Left ventricle myocardium inferior (tissue), 1 donor: ENCODE measurements around the gene SLC17A5. TPM values are rescaled to one million over a fixed set of nuclear protein-coding genes. Genes with fewer than 3 reads are reported as not detected.

Experiments used
- DNase-seq: peaks from one replicate; pipeline ENCODE4 v3.0.0-alpha.2; 2020
- H3K27ac ChIP-seq: fragments of 200-600 bp; replicated peaks from 2 replicates; pipeline ENCODE4 v1.8.0; 2021
- H3K27me3 ChIP-seq: fragments of 200-600 bp; 2 replicates; pipeline ENCODE4 v1.8.0; 2021; ENCODE audit warnings: low read depth
- H3K36me3 ChIP-seq: fragments of 200-600 bp; 2 replicates; pipeline ENCODE4 v1.8.0; 2021
- H3K4me1 ChIP-seq: fragments of 200-600 bp; 2 replicates; pipeline ENCODE4 v1.8.0; 2021
- H3K4me3 ChIP-seq: fragments of 200-600 bp; 2 replicates; pipeline ENCODE4 v1.8.0; 2021; ENCODE audit warnings: mild to moderate bottlenecking, moderate library complexity
- H3K9me3 ChIP-seq: fragments of 200-600 bp; replicated peaks from 2 replicates; pipeline ENCODE4 v1.8.0; 2021
- intact Hi-C: fragments of 100-400 bp; cut with micrococcal nuclease; formaldehyde crosslinking; loops from one replicate; pipeline ENCODE4 v1.11.0; 2022
- total RNA-seq: library from RNA; stranded (reverse); fragmentation: NEBNext Ultra II Directional; extraction: Animal tissue kit (Norgen Biotek cat#: 25700); gene quantifications from one replicate; pipeline ENCODE4 v1.2.1, GENCODE V29; 2021
- TF ChIP-seq, protein P1 (sequence below): fragments of 200-600 bp; IDR thresholded peaks from 2 replicates; pipeline ENCODE4 v1.8.0; 2021; ENCODE audit warnings: antibody characterized with exemption, mild to moderate bottlenecking, borderline replicate concordance
- donor health status: DM: no; HTN: yes; CAD: no; lungs with severe emphysema.

Gene SLC17A5
- total RNA-seq, 1 donor from 2014 or later, result 5.3 TPM

DNA sequence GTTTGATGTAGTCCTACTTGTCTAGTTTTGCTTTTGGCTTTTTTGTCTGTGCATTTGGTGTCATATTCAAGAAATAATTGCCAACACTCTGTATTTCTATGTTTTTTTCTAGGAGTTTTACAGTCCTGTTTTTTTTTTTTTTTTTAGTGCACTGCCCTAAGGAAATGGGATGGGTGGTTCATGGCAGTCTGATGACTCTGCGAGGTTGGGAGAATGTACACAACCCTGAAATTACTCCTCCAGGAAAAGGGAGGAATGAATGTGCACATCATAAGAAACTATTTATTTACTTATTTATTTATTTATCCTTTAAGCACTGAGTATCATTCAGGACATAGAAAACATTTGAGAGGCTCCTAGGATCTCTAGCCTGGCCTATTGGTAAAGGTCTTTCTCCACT is 15.2 kb upstream of the SLC17A5 start:
- H3K27ac ChIP-seq, result no peak overlapping the region
- no peaks in the 10 kb centered on the region for H3K36me3 ChIP-seq
- H3K4me1 ChIP-seq, result no peaks in the 10 kb centered on the region
- no peak overlapping the region for H3K4me3 ChIP-seq
- TF ChIP-seq, protein P1, sequence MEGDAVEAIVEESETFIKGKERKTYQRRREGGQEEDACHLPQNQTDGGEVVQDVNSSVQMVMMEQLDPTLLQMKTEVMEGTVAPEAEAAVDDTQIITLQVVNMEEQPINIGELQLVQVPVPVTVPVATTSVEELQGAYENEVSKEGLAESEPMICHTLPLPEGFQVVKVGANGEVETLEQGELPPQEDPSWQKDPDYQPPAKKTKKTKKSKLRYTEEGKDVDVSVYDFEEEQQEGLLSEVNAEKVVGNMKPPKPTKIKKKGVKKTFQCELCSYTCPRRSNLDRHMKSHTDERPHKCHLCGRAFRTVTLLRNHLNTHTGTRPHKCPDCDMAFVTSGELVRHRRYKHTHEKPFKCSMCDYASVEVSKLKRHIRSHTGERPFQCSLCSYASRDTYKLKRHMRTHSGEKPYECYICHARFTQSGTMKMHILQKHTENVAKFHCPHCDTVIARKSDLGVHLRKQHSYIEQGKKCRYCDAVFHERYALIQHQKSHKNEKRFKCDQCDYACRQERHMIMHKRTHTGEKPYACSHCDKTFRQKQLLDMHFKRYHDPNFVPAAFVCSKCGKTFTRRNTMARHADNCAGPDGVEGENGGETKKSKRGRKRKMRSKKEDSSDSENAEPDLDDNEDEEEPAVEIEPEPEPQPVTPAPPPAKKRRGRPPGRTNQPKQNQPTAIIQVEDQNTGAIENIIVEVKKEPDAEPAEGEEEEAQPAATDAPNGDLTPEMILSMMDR, result no peak
- intact Hi-C loops, result no loop called here
- no peaks in the 10 kb centered on the region for H3K9me3 ChIP-seq
- H3K27me3 ChIP-seq, result peaks cover 8% of the 10 kb centered on the region
- DNase-seq, result no peak

DNA sequence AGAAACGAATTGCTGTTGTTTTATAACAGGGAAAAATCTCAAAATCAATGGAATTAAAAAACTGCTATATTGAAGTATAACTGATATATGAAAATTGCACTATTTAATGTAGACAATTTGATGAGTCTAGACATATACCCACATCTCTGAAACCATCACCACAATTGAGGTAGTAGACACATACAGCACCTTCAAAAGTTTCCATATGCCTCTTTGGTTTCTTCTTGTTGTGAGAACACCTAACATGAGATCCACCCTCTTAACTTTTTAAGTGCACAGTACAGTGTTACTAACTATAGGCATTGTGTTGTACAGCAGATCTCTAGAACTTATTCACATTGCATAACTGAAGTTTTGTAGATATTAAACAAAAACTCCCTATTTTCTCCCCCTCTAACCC is 14.0 kb upstream of the SLC17A5 start:
- intact Hi-C loops, result no loop called here
- H3K27me3 ChIP-seq, result peaks cover 8% of the 10 kb centered on the region

DNA sequence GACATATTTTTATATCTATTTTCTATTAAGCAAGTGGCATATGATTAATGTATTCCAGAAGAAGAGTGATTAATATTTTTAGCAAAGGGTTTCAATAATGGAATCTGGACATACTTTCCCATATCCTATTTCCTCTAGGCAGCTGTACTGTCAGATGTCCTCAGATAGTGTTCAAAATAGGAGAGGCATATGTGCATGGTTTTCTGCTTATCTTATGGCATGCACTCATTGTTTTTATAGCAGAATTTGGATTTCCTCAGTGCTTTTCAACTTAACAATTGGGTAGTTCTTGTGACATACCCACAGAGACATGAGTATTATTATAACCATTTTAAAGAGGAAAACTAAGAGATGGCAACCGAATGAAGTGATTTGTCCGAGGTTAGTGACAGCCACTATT is 12.6 kb upstream of the SLC17A5 start:
- Histone ChIP-seq H3K4me1 (no peaks in the 10 kb centered on the region), H3K36me3 (no peaks in the 10 kb centered on the region), H3K27me3 (peaks cover 5% of the 10 kb centered on the region), H3K9me3 (no peaks in the 10 kb centered on the region), H3K27ac (no peak overlapping the region), H3K4me3 (no peak overlapping the region)
- TF ChIP-seq, protein P1, result no peak
- intact Hi-C loops, result no loop called here
- DNase-seq, result no peak

More for the DNA sequence above, 14.0 kb upstream of the SLC17A5 start:
- Histone ChIP-seq H3K36me3 (no peaks in the 10 kb centered on the region), H3K4me1 (no peaks in the 10 kb centered on the region), H3K9me3 (no peaks in the 10 kb centered on the region), H3K27ac (no peak overlapping the region), H3K4me3 (no peak overlapping the region)
- TF ChIP-seq, protein P1, result no peak
- DNase-seq, result no peak

DNA sequence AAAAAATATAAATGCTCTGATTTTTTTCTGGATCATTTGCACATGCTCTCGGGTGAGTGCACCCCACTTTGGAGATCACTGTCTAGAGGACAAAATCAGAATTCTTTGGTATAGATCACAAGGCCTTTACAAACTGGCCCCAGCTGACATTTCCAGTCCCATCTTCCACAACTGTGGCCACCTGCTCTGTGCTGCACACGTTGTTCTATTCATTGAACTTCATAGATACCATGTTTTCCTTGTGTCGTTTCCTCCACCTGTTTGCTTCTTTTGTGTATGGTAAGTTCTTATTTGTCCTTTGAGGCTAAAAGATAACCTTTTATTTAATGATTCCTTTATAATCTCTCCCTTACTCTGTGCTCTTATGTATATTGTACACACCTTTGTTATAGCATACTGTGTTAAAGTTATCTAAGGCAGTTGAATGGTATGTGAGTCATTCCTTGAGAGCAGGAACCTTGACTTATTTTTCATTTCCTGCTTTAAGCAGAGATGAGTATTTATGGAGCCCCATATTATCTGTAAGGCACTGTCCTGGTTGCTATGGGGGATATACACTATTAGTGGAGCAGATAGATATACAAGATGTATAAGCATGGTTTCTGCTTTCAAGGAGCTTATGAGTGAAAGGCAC is 12.0 kb upstream of the SLC17A5 start:
- no peak overlapping the region for H3K4me3 ChIP-seq
- H3K4me1 ChIP-seq, result no peaks in the 10 kb centered on the region
- no peak overlapping the region for H3K27ac ChIP-seq
- H3K36me3 ChIP-seq, result no peaks in the 10 kb centered on the region
- no peak for DNase-seq
- no peaks in the 10 kb centered on the region for H3K27me3 ChIP-seq
- TF ChIP-seq, protein P1, result no peak
- intact Hi-C loops, result no loop called here
- H3K9me3 ChIP-seq, result no peaks in the 10 kb centered on the region

DNA sequence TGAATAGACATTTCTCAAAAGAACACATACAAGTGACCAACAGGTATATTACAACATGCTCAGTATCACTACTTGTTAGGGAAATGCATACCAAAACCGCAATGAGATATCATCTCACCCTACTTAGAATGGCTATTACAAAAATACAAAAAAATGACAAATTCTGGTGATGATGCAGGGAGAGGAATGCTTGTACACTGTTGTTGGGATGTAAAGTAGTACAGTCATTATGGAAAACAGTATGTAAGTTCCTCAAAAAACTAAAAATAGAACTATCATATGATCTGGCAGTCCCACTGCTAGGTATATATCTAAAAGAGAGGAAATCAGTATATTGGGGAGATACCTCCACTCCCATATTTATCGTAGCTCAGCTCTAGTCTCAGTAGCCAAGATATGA is 10.9 kb upstream of the SLC17A5 start:
- intact Hi-C loops, result no loop called here
- TF ChIP-seq, protein P1, result no peak

DNA sequence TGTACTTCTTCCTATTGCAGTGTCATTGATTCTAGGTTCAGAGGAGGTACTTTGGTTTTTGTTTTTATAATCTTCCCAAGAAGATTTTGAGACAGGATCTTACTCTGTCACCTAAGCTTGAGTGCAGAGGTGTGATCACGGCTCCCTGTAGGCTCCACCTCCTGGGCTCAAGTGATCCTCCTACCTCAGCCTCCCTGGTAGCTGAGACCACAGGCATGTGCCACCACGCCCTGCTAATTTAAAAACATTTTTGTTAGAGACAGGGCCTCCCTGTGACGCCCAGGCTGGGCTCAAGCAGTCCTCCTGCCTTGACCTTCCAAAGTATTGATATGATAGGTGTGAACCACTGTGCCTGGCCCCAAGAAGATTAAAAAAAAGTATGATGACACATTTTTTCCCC is 3.4 kb upstream of the SLC17A5 start:
- Histone ChIP-seq H3K27ac (no peak overlapping the region), H3K36me3 (no peaks in the 10 kb centered on the region), H3K4me1 (peaks cover 29% of the 10 kb centered on the region), H3K27me3 (no peaks in the 10 kb centered on the region), H3K9me3 (no peaks in the 10 kb centered on the region), H3K4me3 (no peak overlapping the region)
- TF ChIP-seq, protein P1, result no peak
- intact Hi-C loops, result no loop called here
- no peak for DNase-seq

More for the DNA sequence above, 10.9 kb upstream of the SLC17A5 start:
- no peaks in the 10 kb centered on the region for H3K4me1 ChIP-seq
- DNase-seq, result no peak
- no peak overlapping the region for H3K27ac ChIP-seq
- H3K27me3 ChIP-seq, result no peaks in the 10 kb centered on the region
- H3K9me3 ChIP-seq, result no peaks in the 10 kb centered on the region
- no peaks in the 10 kb centered on the region for H3K36me3 ChIP-seq
- H3K4me3 ChIP-seq, result no peak overlapping the region
